Peyer's patch (tissue), 4 donors: ENCODE measurements around the gene TST.

Experiments
- CTCF ChIP-seq, 6 experiments: fragments of 450-650 bp in 4 of 6; fragments of 200-600 bp in 2 of 6; sonication (generic) in 1 of 6; IDR thresholded peaks; one replicate each; pipeline ENCODE4 v1.5.1; 2017 to 2019; ENCODE audit warnings: antibody characterized with exemption in 6 of 6, mild to moderate bottlenecking in 3 of 6, moderate library complexity in 1 of 6
- POLR2A ChIP-seq, 2 donors: fragments of 450-650 bp; IDR thresholded peaks; one replicate each; pipeline ENCODE4 v1.5.1; 2017; ENCODE audit warnings: antibody characterized with exemption in 2 of 2, mild to moderate bottlenecking in 2 of 2, moderate library complexity in 2 of 2

- TF ChIP-seq CTCF (IDR thresholded peaks at IDR 0.05) (no peak), POLR2A (IDR thresholded peaks at IDR 0.05) (no peak)
These were observed 20.2 kb upstream of the TST start for GRCh38 chr22:37039466-37039865.
